Stimulated activated CD4-positive, alpha-beta T cell treated with anti-CD3 and anti-CD28 coated beads, Interleukin-1b, Interleukin-23, amount 100 ng/mL, for 24 hours (primary cell): Measurements from ENCODE around the gene RASSF6.
"Not testable (repeated sequence)": the region's sequence is repeated elsewhere in the genome, so short reads cannot be mapped to it uniquely, and the experiment has no call there.

Experiments
- DNase-seq, 4 experiments: peaks; one replicate each; pipeline ENCODE4 v3.0.0-alpha.2; 2020; ENCODE audit warnings: low read depth in 4 of 4, low spot score in 1 of 4

Gene RASSF6

GRCh38 chr4:73620115-73620792, at the start of gene RASSF6:
Gene RASSF6 (minus strand): TSS chr4:73620436. CDS start chr4:73611795, 8,641 bp downstream.
- DNase-seq, result no peak

- no peak for DNase-seq
Observed at GRCh38 chr4:73669410-73670183, 49.4 kb upstream of the RASSF6 start.

GRCh38 chr4:73668782-73669201, 48.6 kb upstream of the RASSF6 start:
- DNase-seq, result no peak

GRCh38 chr4:73665924-73666323, 45.7 kb upstream of the RASSF6 start:
- not testable (repeated sequence) for DNase-seq

- no peak for DNase-seq
Observed at GRCh38 chr4:73664470-73664869, 44.2 kb upstream of the RASSF6 start.

GRCh38 chr4:73663576-73663975, 43.3 kb upstream of the RASSF6 start:
- no peak for DNase-seq

- no peak for DNase-seq
Observed at GRCh38 chr4:73662709-73663546, 42.7 kb upstream of the RASSF6 start.

GRCh38 chr4:73661646-73662119, 41.4 kb upstream of the RASSF6 start:
- no peak for DNase-seq

- DNase-seq, result no peak
Observed at GRCh38 chr4:73660808-73661207, 40.6 kb upstream of the RASSF6 start.

- DNase-seq, result no peak
Observed at GRCh38 chr4:73653695-73654106, 33.5 kb upstream of the RASSF6 start.

GRCh38 chr4:73650250-73650649, 30.0 kb upstream of the RASSF6 start:
- DNase-seq, result no peak

GRCh38 chr4:73648478-73648877, 28.2 kb upstream of the RASSF6 start:
- DNase-seq, result no peak

- DNase-seq, result no peak
Observed at GRCh38 chr4:73646117-73646516, 25.9 kb upstream of the RASSF6 start.

GRCh38 chr4:73631565-73632226, 11.5 kb upstream of the RASSF6 start:
- no peak for DNase-seq

- DNase-seq, result not testable (repeated sequence)
Observed at GRCh38 chr4:73628834-73629233, 8.6 kb upstream of the RASSF6 start.

GRCh38 chr4:73621357-73621756, 1.1 kb upstream of the RASSF6 start:
- no peak for DNase-seq

- no peak for DNase-seq
Observed at GRCh38 chr4:73619346-73619745, 890 bp downstream of the RASSF6 start.

- no peak for DNase-seq
Observed at GRCh38 chr4:73617256-73617655, 3.0 kb downstream of the RASSF6 start.

- DNase-seq, result no peak
Observed at GRCh38 chr4:73615613-73616012, 4.6 kb downstream of the RASSF6 start.

GRCh38 chr4:73614311-73614867, 5.8 kb downstream of the RASSF6 start:
- DNase-seq, result no peak

- no peak for DNase-seq
Observed at GRCh38 chr4:73613130-73613529, 7.1 kb downstream of the RASSF6 start.
